OCI-LY1 (cell line): Measurements from ENCODE around the gene ZBTB8A.

Experiments used
- H2AFZ ChIP-seq: fragments of 200-600 bp; sonication (generic), shearing (Covaris generic); 2 replicates; pipeline ENCODE4 v1.6.0; 2014; ENCODE audit warnings: antibody characterized with exemption, mild to moderate bottlenecking, low read length
- H3F3A ChIP-seq: fragments of 200-600 bp; sonication (generic), shearing (Covaris generic); 2 replicates; pipeline ENCODE4 v1.6.0; 2014; ENCODE audit warnings: mild to moderate bottlenecking, antibody characterized with exemption, low read length, moderate library complexity; ENCODE audit not compliant: insufficient read depth
- H3K27ac ChIP-seq: fragments of 200-600 bp; sonication (generic); 2 replicates; pipeline ENCODE4 v1.5.1; 2014; ENCODE audit warnings: low read length, mixed run types, mild to moderate bottlenecking, low read depth; ENCODE audit not compliant: poor library complexity, severe bottlenecking
- H3K27me3 ChIP-seq: fragments of 200-600 bp; sonication (generic); 2 replicates; pipeline ENCODE4 v1.6.0; 2014; ENCODE audit warnings: antibody characterized with exemption, mild to moderate bottlenecking, low read length, moderate library complexity; ENCODE audit not compliant: insufficient read depth
- H3K36me3 ChIP-seq: fragments of 200-600 bp; sonication (generic); 2 replicates; pipeline ENCODE4 v1.6.1; 2014; ENCODE audit warnings: mild to moderate bottlenecking, antibody characterized with exemption, low read length, moderate library complexity, mixed read lengths; ENCODE audit not compliant: insufficient read depth
- H3K4me1 ChIP-seq: fragments of 200-600 bp; sonication (generic); 2 replicates; pipeline ENCODE4 v1.5.1; 2014; ENCODE audit warnings: mild to moderate bottlenecking, low read length, moderate library complexity; ENCODE audit not compliant: insufficient read depth, severe bottlenecking
- H3K4me2 ChIP-seq: fragments of 200-600 bp; sonication (generic), shearing (Covaris generic); 2 replicates; pipeline ENCODE4 v1.6.1; 2014; ENCODE audit warnings: low read length
- H3K4me3 ChIP-seq: fragments of 200-600 bp; sonication (generic); 2 replicates; pipeline ENCODE4 v1.5.1; 2014; ENCODE audit warnings: low read length, low read depth, mild to moderate bottlenecking, mixed read lengths; ENCODE audit not compliant: poor library complexity, severe bottlenecking
- H3K79me2 ChIP-seq: fragments of 200-600 bp; shearing (Covaris generic); 2 replicates; pipeline ENCODE4 v1.6.1; 2016; ENCODE audit warnings: mixed run types, low read length, mixed read lengths; ENCODE audit not compliant: insufficient read depth
- H3K9ac ChIP-seq: fragments of 200-600 bp; sonication (generic), shearing (Covaris generic); 2 replicates; pipeline ENCODE4 v1.6.1; 2014; ENCODE audit warnings: mild to moderate bottlenecking, low read length, mixed read lengths
- H3K9me2 ChIP-seq: fragments of 200-600 bp; sonication (generic), shearing (Covaris generic); 2 replicates; pipeline ENCODE4 v1.6.1; 2014; ENCODE audit warnings: low read depth, mild to moderate bottlenecking, low read length, mixed read lengths
- H3K9me3 ChIP-seq: fragments of 200-600 bp; shearing (Covaris generic); 2 replicates; pipeline ENCODE4 v1.6.1; 2014; ENCODE audit warnings: low read length, mixed read lengths
- H4K20me1 ChIP-seq: fragments of 200-600 bp; sonication (generic), shearing (Covaris generic); 2 replicates; pipeline ENCODE4 v1.6.0; 2016; ENCODE audit warnings: mild to moderate bottlenecking, low read length; ENCODE audit not compliant: insufficient read depth
- EZH2 ChIP-seq: fragments of 200-600 bp; sonication (generic), shearing (Covaris generic); IDR thresholded peaks from 2 replicates; pipeline ENCODE4 v1.8.0; 2017; ENCODE audit warnings: borderline replicate concordance, mixed run types, mild to moderate bottlenecking, antibody characterized with exemption, low read length, moderate library complexity, mixed read lengths
- TF ChIP-seq, protein P1 (sequence below): fragments of 200-600 bp; sonication (generic), shearing (Covaris generic); IDR thresholded peaks from 2 replicates; pipeline ENCODE4 v1.5.1; 2017; ENCODE audit warnings: mild to moderate bottlenecking, antibody characterized with exemption, low read length, moderate library complexity, mixed read lengths

Gene ZBTB8A

DNA sequence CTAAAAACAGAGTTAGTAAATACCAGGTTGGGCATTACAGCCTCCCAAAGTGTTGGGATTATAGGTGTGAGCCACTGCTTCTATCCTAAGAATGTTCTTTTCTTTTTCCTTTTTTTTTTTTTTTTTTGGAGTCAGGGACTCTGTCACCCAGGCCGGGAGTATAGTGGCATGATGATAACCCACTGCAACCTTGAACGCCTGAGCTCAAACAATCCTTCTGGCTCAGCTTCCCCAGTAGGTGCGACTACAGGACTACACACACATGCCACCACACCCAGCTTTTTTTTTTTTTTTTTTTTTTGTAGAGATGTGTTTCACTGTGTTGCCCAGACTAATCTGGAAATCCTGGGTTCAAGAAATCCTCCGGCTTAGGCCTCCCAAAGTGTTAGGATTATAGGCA lies 105.2 kb downstream of the ZBTB8A start:
- Histone ChIP-seq H3K79me2 (peaks cover 29% of the 10 kb centered on the region), H3K4me2 (no peak overlapping the region), H3K4me3 (no peak overlapping the region), H3K9ac (no peak overlapping the region), H3K9me2 (no peaks in the 10 kb centered on the region), H3K27me3 (no peaks in the 10 kb centered on the region), H2AFZ (no peak overlapping the region), H3K27ac (no peak overlapping the region), H3K4me1 (peaks cover 25% of the 10 kb centered on the region), H3F3A (no peaks in the 10 kb centered on the region), H3K9me3 (no peaks in the 10 kb centered on the region), H4K20me1 (no peaks in the 10 kb centered on the region), H3K36me3 (no peaks in the 10 kb centered on the region)
- TF ChIP-seq EZH2, result no peak
- TF ChIP-seq, protein P1, sequence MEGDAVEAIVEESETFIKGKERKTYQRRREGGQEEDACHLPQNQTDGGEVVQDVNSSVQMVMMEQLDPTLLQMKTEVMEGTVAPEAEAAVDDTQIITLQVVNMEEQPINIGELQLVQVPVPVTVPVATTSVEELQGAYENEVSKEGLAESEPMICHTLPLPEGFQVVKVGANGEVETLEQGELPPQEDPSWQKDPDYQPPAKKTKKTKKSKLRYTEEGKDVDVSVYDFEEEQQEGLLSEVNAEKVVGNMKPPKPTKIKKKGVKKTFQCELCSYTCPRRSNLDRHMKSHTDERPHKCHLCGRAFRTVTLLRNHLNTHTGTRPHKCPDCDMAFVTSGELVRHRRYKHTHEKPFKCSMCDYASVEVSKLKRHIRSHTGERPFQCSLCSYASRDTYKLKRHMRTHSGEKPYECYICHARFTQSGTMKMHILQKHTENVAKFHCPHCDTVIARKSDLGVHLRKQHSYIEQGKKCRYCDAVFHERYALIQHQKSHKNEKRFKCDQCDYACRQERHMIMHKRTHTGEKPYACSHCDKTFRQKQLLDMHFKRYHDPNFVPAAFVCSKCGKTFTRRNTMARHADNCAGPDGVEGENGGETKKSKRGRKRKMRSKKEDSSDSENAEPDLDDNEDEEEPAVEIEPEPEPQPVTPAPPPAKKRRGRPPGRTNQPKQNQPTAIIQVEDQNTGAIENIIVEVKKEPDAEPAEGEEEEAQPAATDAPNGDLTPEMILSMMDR, result no peak

DNA sequence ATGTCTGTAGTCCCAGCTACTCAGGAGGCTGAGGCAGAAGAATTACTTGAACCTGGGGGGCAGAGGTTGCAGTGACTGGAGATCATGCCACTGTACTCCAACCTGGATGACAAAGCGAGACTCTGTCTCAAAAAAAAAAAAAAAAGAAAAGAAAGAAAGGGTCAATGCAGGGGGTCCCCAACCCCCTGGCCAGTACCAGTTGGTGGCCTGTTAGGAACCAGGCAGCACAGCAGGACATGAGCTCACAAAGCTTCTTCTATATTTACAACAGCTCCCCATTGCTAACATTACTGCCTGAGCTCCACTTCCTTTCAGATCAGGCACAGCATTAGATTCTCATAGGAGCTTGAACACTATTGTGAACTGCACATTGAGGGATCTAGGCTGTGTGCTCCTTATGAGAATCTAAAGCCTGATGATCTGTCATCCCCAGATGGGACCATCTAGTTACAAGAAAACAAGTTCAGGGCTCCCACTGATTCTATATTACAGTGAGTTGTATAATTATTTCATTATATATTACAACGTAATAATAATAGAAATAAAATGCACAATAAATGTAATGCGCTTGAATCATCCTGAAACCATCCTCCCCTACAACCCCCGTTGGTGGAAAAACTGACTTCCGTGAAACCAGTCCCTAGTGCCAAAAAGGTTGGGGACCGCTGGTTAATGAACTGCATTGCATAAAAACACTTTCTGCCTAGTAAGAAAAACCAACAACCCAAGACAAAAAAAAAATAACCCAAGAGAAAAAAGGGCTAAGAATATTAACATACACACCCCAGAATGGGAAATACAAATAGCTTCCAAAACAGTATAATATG lies 108.3 kb downstream of the ZBTB8A start:
- Histone ChIP-seq H3F3A (no peaks in the 10 kb centered on the region), H3K4me2 (peak overlapping the region; percentile 49), H3K4me1 (peaks cover 33% of the 10 kb centered on the region), H3K9ac (peak overlapping the region; percentile 8; the same call in 1 of the 2 replicates), H3K27ac (peak overlapping the region; percentile 98), H3K9me2 (no peaks in the 10 kb centered on the region), H3K4me3 (peak overlapping the region; percentile 98), H3K79me2 (peaks cover 40% of the 10 kb centered on the region), H3K27me3 (no peaks in the 10 kb centered on the region), H2AFZ (no peak overlapping the region), H3K36me3 (peaks cover 16% of the 10 kb centered on the region), H4K20me1 (no peaks in the 10 kb centered on the region), H3K9me3 (no peaks in the 10 kb centered on the region)
- no peak for TF ChIP-seq EZH2
- TF ChIP-seq, protein P1, result no peak

DNA sequence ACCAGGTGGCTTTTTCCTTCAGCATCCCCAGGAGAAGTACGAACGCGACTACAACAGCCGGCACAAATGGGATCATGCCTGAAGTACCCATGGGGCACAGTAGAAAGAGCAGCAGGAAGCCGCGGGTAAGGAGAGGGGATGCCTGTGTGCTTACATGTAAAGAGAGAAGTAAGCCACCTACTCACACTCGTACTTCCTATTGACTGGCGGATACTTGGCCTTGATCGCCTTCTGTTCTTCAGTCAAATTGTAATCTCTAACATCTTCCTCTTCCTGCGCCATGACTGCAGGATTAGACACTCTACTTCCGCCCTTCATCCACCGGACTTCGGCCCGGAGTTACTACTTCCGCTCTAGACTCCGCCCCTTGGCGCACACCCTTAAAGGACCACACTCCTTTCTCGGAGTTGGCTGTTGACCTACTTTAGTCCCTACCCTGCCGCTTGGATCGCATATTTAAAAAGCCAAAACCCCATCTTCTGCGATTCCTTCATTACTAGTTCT lies 111.1 kb downstream of the ZBTB8A start, which contains the start of gene ZBTB8OS:
Gene ZBTB8OS (minus strand): TSS at position 303 of the 504 bp plus-strand sequence. CDS start 21 bp downstream, at position 282.
- H3K9me3 ChIP-seq, result no peaks in the 10 kb centered on the region
- H3K4me3 ChIP-seq, result peak within 1 kb of the TSS; percentile 98
- H3F3A ChIP-seq, result no peaks in the 10 kb centered on the region
- H3K4me1 ChIP-seq, result peaks cover 57% of the 10 kb centered on the region
- no peaks in the 10 kb centered on the region for H3K27me3 ChIP-seq
- H3K27ac ChIP-seq, result peak within 1 kb of the TSS; percentile 98
- no peak within 1 kb of the TSS for H2AFZ ChIP-seq
- no peak for TF ChIP-seq EZH2
- TF ChIP-seq, protein P1, result no peak
- no peaks in the 10 kb centered on the region for H3K9me2 ChIP-seq
- H3K36me3 ChIP-seq, result peaks cover 44% of the 10 kb centered on the region
- H3K9ac ChIP-seq, result peak within 1 kb of the TSS; percentile 98
- H3K79me2 ChIP-seq, result peaks cover 57% of the 10 kb centered on the region
- H4K20me1 ChIP-seq, result no peaks in the 10 kb centered on the region
- peak within 1 kb of the TSS; percentile 93 for H3K4me2 ChIP-seq
